OCI-LY1 (cell line): Measurements from ENCODE around the gene POLD2.

Source experiments
- H2AFZ ChIP-seq: fragments of 200-600 bp; sonication (generic), shearing (Covaris generic); 2 replicates; pipeline ENCODE4 v1.6.0; 2014; ENCODE audit warnings: antibody characterized with exemption, mild to moderate bottlenecking, low read length
- H3F3A ChIP-seq: fragments of 200-600 bp; sonication (generic), shearing (Covaris generic); 2 replicates; pipeline ENCODE4 v1.6.0; 2014; ENCODE audit warnings: mild to moderate bottlenecking, antibody characterized with exemption, low read length, moderate library complexity; ENCODE audit not compliant: insufficient read depth
- H3K27ac ChIP-seq: fragments of 200-600 bp; sonication (generic); 2 replicates; pipeline ENCODE4 v1.5.1; 2014; ENCODE audit warnings: low read length, mixed run types, mild to moderate bottlenecking, low read depth; ENCODE audit not compliant: poor library complexity, severe bottlenecking
- H3K27me3 ChIP-seq: fragments of 200-600 bp; sonication (generic); 2 replicates; pipeline ENCODE4 v1.6.0; 2014; ENCODE audit warnings: antibody characterized with exemption, mild to moderate bottlenecking, low read length, moderate library complexity; ENCODE audit not compliant: insufficient read depth
- H3K36me3 ChIP-seq: fragments of 200-600 bp; sonication (generic); 2 replicates; pipeline ENCODE4 v1.6.1; 2014; ENCODE audit warnings: mild to moderate bottlenecking, antibody characterized with exemption, low read length, moderate library complexity, mixed read lengths; ENCODE audit not compliant: insufficient read depth
- H3K4me1 ChIP-seq: fragments of 200-600 bp; sonication (generic); 2 replicates; pipeline ENCODE4 v1.5.1; 2014; ENCODE audit warnings: mild to moderate bottlenecking, low read length, moderate library complexity; ENCODE audit not compliant: insufficient read depth, severe bottlenecking
- H3K4me2 ChIP-seq: fragments of 200-600 bp; sonication (generic), shearing (Covaris generic); 2 replicates; pipeline ENCODE4 v1.6.1; 2014; ENCODE audit warnings: low read length
- H3K4me3 ChIP-seq: fragments of 200-600 bp; sonication (generic); 2 replicates; pipeline ENCODE4 v1.5.1; 2014; ENCODE audit warnings: low read length, low read depth, mild to moderate bottlenecking, mixed read lengths; ENCODE audit not compliant: poor library complexity, severe bottlenecking
- H3K79me2 ChIP-seq: fragments of 200-600 bp; shearing (Covaris generic); 2 replicates; pipeline ENCODE4 v1.6.1; 2016; ENCODE audit warnings: mixed run types, low read length, mixed read lengths; ENCODE audit not compliant: insufficient read depth
- H3K9ac ChIP-seq: fragments of 200-600 bp; sonication (generic), shearing (Covaris generic); 2 replicates; pipeline ENCODE4 v1.6.1; 2014; ENCODE audit warnings: mild to moderate bottlenecking, low read length, mixed read lengths
- H3K9me2 ChIP-seq: fragments of 200-600 bp; sonication (generic), shearing (Covaris generic); 2 replicates; pipeline ENCODE4 v1.6.1; 2014; ENCODE audit warnings: low read depth, mild to moderate bottlenecking, low read length, mixed read lengths
- H3K9me3 ChIP-seq: fragments of 200-600 bp; shearing (Covaris generic); 2 replicates; pipeline ENCODE4 v1.6.1; 2014; ENCODE audit warnings: low read length, mixed read lengths
- H4K20me1 ChIP-seq: fragments of 200-600 bp; sonication (generic), shearing (Covaris generic); 2 replicates; pipeline ENCODE4 v1.6.0; 2016; ENCODE audit warnings: mild to moderate bottlenecking, low read length; ENCODE audit not compliant: insufficient read depth
- EZH2 ChIP-seq: fragments of 200-600 bp; sonication (generic), shearing (Covaris generic); IDR thresholded peaks from 2 replicates; pipeline ENCODE4 v1.8.0; 2017; ENCODE audit warnings: borderline replicate concordance, mixed run types, mild to moderate bottlenecking, antibody characterized with exemption, low read length, moderate library complexity, mixed read lengths
- TF ChIP-seq, protein P1 (sequence below): fragments of 200-600 bp; sonication (generic), shearing (Covaris generic); IDR thresholded peaks from 2 replicates; pipeline ENCODE4 v1.5.1; 2017; ENCODE audit warnings: mild to moderate bottlenecking, antibody characterized with exemption, low read length, moderate library complexity, mixed read lengths

Gene POLD2

GRCh38 chr7:44101303-44101965, 21.9 kb downstream of the POLD2 start:
- H3K36me3 ChIP-seq, result no peaks in the 10 kb centered on the region
- H2AFZ ChIP-seq, result no peak overlapping the region
- H3K4me3 ChIP-seq, result no peak overlapping the region
- H3K79me2 ChIP-seq, result no peaks in the 10 kb centered on the region
- no peaks in the 10 kb centered on the region for H4K20me1 ChIP-seq
- H3K27me3 ChIP-seq, result peaks cover 8% of the 10 kb centered on the region; the same call in 1 of the 2 replicates
- H3K9me3 ChIP-seq, result no peaks in the 10 kb centered on the region
- peak overlapping the region; percentile 62 for H3K9ac ChIP-seq
- H3K27ac ChIP-seq, result peak overlapping the region; percentile 96
- peak overlapping the region; percentile 34 for H3K4me2 ChIP-seq
- no peaks in the 10 kb centered on the region for H3K9me2 ChIP-seq
- H3F3A ChIP-seq, result peaks cover 7% of the 10 kb centered on the region; the same call in 1 of the 2 replicates
- TF ChIP-seq, protein P1, sequence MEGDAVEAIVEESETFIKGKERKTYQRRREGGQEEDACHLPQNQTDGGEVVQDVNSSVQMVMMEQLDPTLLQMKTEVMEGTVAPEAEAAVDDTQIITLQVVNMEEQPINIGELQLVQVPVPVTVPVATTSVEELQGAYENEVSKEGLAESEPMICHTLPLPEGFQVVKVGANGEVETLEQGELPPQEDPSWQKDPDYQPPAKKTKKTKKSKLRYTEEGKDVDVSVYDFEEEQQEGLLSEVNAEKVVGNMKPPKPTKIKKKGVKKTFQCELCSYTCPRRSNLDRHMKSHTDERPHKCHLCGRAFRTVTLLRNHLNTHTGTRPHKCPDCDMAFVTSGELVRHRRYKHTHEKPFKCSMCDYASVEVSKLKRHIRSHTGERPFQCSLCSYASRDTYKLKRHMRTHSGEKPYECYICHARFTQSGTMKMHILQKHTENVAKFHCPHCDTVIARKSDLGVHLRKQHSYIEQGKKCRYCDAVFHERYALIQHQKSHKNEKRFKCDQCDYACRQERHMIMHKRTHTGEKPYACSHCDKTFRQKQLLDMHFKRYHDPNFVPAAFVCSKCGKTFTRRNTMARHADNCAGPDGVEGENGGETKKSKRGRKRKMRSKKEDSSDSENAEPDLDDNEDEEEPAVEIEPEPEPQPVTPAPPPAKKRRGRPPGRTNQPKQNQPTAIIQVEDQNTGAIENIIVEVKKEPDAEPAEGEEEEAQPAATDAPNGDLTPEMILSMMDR, result no peak
- no peak for TF ChIP-seq EZH2
- H3K4me1 ChIP-seq, result peaks cover 73% of the 10 kb centered on the region

GRCh38 chr7:44100458-44101302, 22.7 kb downstream of the POLD2 start:
- H3K9ac ChIP-seq, result peak overlapping the region; percentile 62

DNA sequence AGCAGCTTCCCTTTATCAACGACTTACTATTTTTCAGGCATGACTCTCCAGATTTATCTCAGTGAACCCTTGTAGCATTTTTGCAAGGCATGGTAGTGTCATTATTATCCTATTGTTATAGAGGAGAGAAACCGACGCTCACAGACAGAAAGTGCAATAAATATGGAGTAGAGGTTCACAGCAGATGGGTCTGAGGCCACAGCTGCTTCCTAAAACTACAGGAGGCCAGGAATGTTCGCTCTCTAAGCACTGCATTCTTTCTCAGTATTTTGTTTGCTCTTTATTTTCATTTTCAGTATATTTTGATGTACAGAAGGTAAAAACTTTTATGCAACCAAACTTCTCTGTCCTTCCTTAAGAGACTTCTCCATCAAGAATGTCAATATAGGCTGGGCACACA, 23.7 kb downstream of the POLD2 start:
- Histone ChIP-seq H3K27me3 (no peaks in the 10 kb centered on the region), H3K9ac (0 out of 2 replicates have a peak overlapping the region, but pooled peaks have one; percentile 3), H3K4me3 (no peak overlapping the region), H3K4me2 (no peak overlapping the region), H4K20me1 (no peaks in the 10 kb centered on the region), H2AFZ (no peak overlapping the region), H3K79me2 (no peaks in the 10 kb centered on the region), H3F3A (peaks cover 11% of the 10 kb centered on the region; the same call in 1 of the 2 replicates), H3K9me2 (no peaks in the 10 kb centered on the region), H3K36me3 (no peaks in the 10 kb centered on the region), H3K27ac (peak overlapping the region; percentile 96), H3K4me1 (peaks cover 86% of the 10 kb centered on the region), H3K9me3 (no peaks in the 10 kb centered on the region)
- TF ChIP-seq EZH2, result no peak
- TF ChIP-seq, protein P1, result no peak

More at GRCh38 chr7:44100458-44101302, 22.7 kb downstream of the POLD2 start:
- no peaks in the 10 kb centered on the region for H3K9me3 ChIP-seq
- no peaks in the 10 kb centered on the region for H3K36me3 ChIP-seq
- peak overlapping the region; percentile 0 for H3K4me3 ChIP-seq
- H4K20me1 ChIP-seq, result no peaks in the 10 kb centered on the region
- peaks cover under 1% of the 10 kb centered on the region; the same call in 1 of the 2 replicates for H3K27me3 ChIP-seq
- peak overlapping the region; percentile 34 for H3K4me2 ChIP-seq
- H2AFZ ChIP-seq, result no peak overlapping the region
- H3K4me1 ChIP-seq, result peaks cover 80% of the 10 kb centered on the region
- no peaks in the 10 kb centered on the region for H3K79me2 ChIP-seq
- TF ChIP-seq EZH2, result no peak
- TF ChIP-seq, protein P1, result no peak
- H3K9me2 ChIP-seq, result no peaks in the 10 kb centered on the region
- peak overlapping the region; percentile 96 for H3K27ac ChIP-seq
- peaks cover 7% of the 10 kb centered on the region; the same call in 1 of the 2 replicates for H3F3A ChIP-seq
